Chondrocyte (in vitro differentiated cells): ENCODE measurements around the gene CCR7. TPM values are rescaled to one million over a fixed set of nuclear protein-coding genes. Genes with fewer than 3 reads are reported as not detected.

Source experiments
- DNase-seq: peaks from one replicate; pipeline ENCODE4 v3.0.0; 2021; ENCODE audit warnings: mixed read lengths, low spot score
- H3K27ac Mint-ChIP-seq: one replicate; pipeline ENCODE4 v1.8.0; 2021; ENCODE audit warnings: mild to moderate bottlenecking, moderate library complexity, mixed read lengths; ENCODE audit not compliant: unreplicated experiment
- H3K27me3 Mint-ChIP-seq: 2 replicates; pipeline ENCODE4 v1.8.0; 2021; ENCODE audit warnings: low read depth, mixed read lengths
- H3K36me3 Mint-ChIP-seq: 2 replicates; pipeline ENCODE4 v1.8.0; 2021; ENCODE audit warnings: low read depth, mixed read lengths
- H3K4me1 Mint-ChIP-seq: 2 replicates; pipeline ENCODE4 v1.8.0; 2021; ENCODE audit warnings: low read depth, mild to moderate bottlenecking, mixed read lengths
- H3K4me3 Mint-ChIP-seq: one replicate; pipeline ENCODE4 v1.8.0; 2021; ENCODE audit warnings: mild to moderate bottlenecking, moderate library complexity, mixed read lengths; ENCODE audit not compliant: unreplicated experiment
- H3K9me3 Mint-ChIP-seq: 2 replicates; pipeline ENCODE4 v1.8.0; 2021; ENCODE audit warnings: low read depth, mixed read lengths
- CTCF ChIP-seq: fragments of 200-600 bp; sonication (generic); IDR thresholded peaks from 2 replicates; pipeline ENCODE4 v1.5.0; 2021; ENCODE audit warnings: antibody characterized with exemption, mild to moderate bottlenecking, moderate library complexity
- total RNA-seq: library from RNA; stranded (reverse); gene quantifications from 3 replicates; pipeline ENCODE4 v1.2.1, GENCODE V29; 2021

CCR7 gene
- total RNA-seq, 1 donor from 2014 or later = not detected

GRCh38 chr17:40605306-40605705 lies 40.0 kb upstream of the CCR7 start:
- no peak for TF ChIP-seq CTCF
- DNase-seq = no peak
- Mint-ChIP-seq H3K27me3 (peaks cover 3% of the 10 kb centered on the region), H3K9me3 (no peaks in the 10 kb centered on the region), H3K4me1 (no peaks in the 10 kb centered on the region), H3K36me3 (no peaks in the 10 kb centered on the region), H3K4me3 (no peak overlapping the region), H3K27ac (no peak overlapping the region)

GRCh38 chr17:40604327-40605080 lies 39.2 kb upstream of the CCR7 start:
- Mint-ChIP-seq H3K4me1 (no peaks in the 10 kb centered on the region), H3K36me3 (no peaks in the 10 kb centered on the region), H3K27me3 (no peaks in the 10 kb centered on the region), H3K4me3 (no peak overlapping the region), H3K27ac (no peak overlapping the region), H3K9me3 (no peaks in the 10 kb centered on the region)
- TF ChIP-seq CTCF = no peak
- no peak for DNase-seq

GRCh38 chr17:40602445-40603443 lies 37.5 kb upstream of the CCR7 start:
- H3K36me3 Mint-ChIP-seq = no peaks in the 10 kb centered on the region
- DNase-seq = no peak
- H3K27me3 Mint-ChIP-seq = no peaks in the 10 kb centered on the region
- H3K9me3 Mint-ChIP-seq = no peaks in the 10 kb centered on the region
- no peaks in the 10 kb centered on the region for H3K4me1 Mint-ChIP-seq
- no peak for TF ChIP-seq CTCF
- H3K27ac Mint-ChIP-seq = no peak overlapping the region
- no peak overlapping the region for H3K4me3 Mint-ChIP-seq

- H3K36me3 Mint-ChIP-seq = no peaks in the 10 kb centered on the region
- H3K4me3 Mint-ChIP-seq = no peak overlapping the region
- no peak for TF ChIP-seq CTCF
- H3K9me3 Mint-ChIP-seq = no peaks in the 10 kb centered on the region
- H3K27me3 Mint-ChIP-seq = no peaks in the 10 kb centered on the region
- DNase-seq = no peak
- no peak overlapping the region for H3K27ac Mint-ChIP-seq
- no peaks in the 10 kb centered on the region for H3K4me1 Mint-ChIP-seq
Measured at GRCh38 chr17:40600486-40601046, 35.3 kb upstream of the CCR7 start.

GRCh38 chr17:40599468-40599763 lies 34.1 kb upstream of the CCR7 start:
- no peaks in the 10 kb centered on the region for H3K27me3 Mint-ChIP-seq

More at GRCh38 chr17:40599468-40599763, 34.1 kb upstream of the CCR7 start:
- Mint-ChIP-seq H3K9me3 (no peaks in the 10 kb centered on the region), H3K4me3 (no peak overlapping the region), H3K4me1 (no peaks in the 10 kb centered on the region), H3K36me3 (no peaks in the 10 kb centered on the region), H3K27ac (no peak overlapping the region)
- TF ChIP-seq CTCF = no peak
- no peak for DNase-seq
